ENCODE measurements around the gene SH3GL3. TPM values are rescaled to one million over a fixed set of nuclear protein-coding genes. Genes with fewer than 3 reads are reported as not detected.

SH3GL3 gene
- total and polyA plus RNA-seq, 2 of the 4 experiments (the other 2 are of a cell fraction) = not detected

GRCh38 chr15:83444936-83445335 lies 2.2 kb upstream of the SH3GL3 start:
- Histone ChIP-seq H3K9me3 (ENCODE audit: control insufficient read depth, insufficient read depth, low read length) (no peaks in the 10 kb centered on the region), H4K5ac (ENCODE audit: low read depth, low read length) (no peak overlapping the region), H3K18ac (ENCODE audit: low read depth, low read length) (no peak overlapping the region), H4K91ac (ENCODE audit: insufficient read depth, low read depth, low read length) (no peak overlapping the region), H2AFZ (replicated peaks; ENCODE audit: low read length, poor library complexity) (no peak overlapping the region), H2AK5ac (ENCODE audit: low read depth, low read length) (no peak overlapping the region), H3K9ac (ENCODE audit: low read depth, low read length) (no peak overlapping the region), H3K27ac (ENCODE audit: insufficient read depth, low read length) (no peak overlapping the region), H3K79me1 (ENCODE audit: low read depth in 1 of 2, low read length in 2 of 2) (no peaks in the 10 kb centered on the region), H2AK9ac (replicated peaks; ENCODE audit: low read depth, low read length, poor library complexity) (no peak overlapping the region), H3K56ac (ENCODE audit: extremely low read depth, insufficient read depth, low read length) (no peak overlapping the region), H2BK120ac (ENCODE audit: low read depth, low read length) (no peak overlapping the region), H3K14ac (replicated peaks; ENCODE audit: low read depth, low read length) (no peak overlapping the region), H3K36me3 (ENCODE audit: control insufficient read depth, insufficient read depth, low read length) (no peaks in the 10 kb centered on the region), H3K23ac (ENCODE audit: low read depth, low read length) (no peak overlapping the region), H2BK15ac (ENCODE audit: low read depth, low read length) (no peak overlapping the region), H3K4me3 (ENCODE audit: insufficient read depth, low read depth, low read length) (no peak overlapping the region), H3K4me1 (ENCODE audit: control insufficient read depth, insufficient read depth, low read length) (no peaks in the 10 kb centered on the region), H2BK5ac (ENCODE audit: low read depth, low read length, poor library complexity, severe bottlenecking) (no peak overlapping the region), H4K8ac (ENCODE audit: low read depth in 2 of 2, low read length in 2 of 2) (no peak overlapping the region), H3K4me2 (ENCODE audit: low read depth, low read length) (no peak overlapping the region), H4K20me1 (ENCODE audit: insufficient read depth, low read length) (no peaks in the 10 kb centered on the region), H3K4ac (ENCODE audit: low read depth, low read length) (no peak overlapping the region), H3K9me1 (ENCODE audit: insufficient read depth, low read length) (no peaks in the 10 kb centered on the region), H3K27me3 (ENCODE audit: control insufficient read depth, insufficient read depth, low read length) (peaks cover 10% of the 10 kb centered on the region), H2BK20ac (ENCODE audit: low read depth, low read length) (no peak overlapping the region)
- intact Hi-C loops (cut with micrococcal nuclease) (no loop called here), dilution Hi-C loops (cut with HindIII; ENCODE audit: low sequenced_read_pairs, unreplicated experiment) (no loop called here), in situ Hi-C loops (cut with MboI; ENCODE audit: low sequenced_read_pairs) (no loop called here)
- ChIA-PET CTCF (no interaction called here), POLR2A (ENCODE audit: unreplicated experiment) (no interaction called here)
- TF ChIP-seq RCOR1 (IDR thresholded peaks at IDR 0.05; ENCODE audit: insufficient replicate concordance, low read length) (no peak), MXI1 (IDR thresholded peaks at IDR 0.05; ENCODE audit: borderline replicate concordance, low read depth, low read length) (no peak), CEBPB (IDR thresholded peaks at IDR 0.05; ENCODE audit: low read depth, low read length) (no peak), NFE2L2 (IDR thresholded peaks at IDR 0.05; ENCODE audit: low read depth, low read length) (no peak), RAD21 (IDR thresholded peaks at IDR 0.05; ENCODE audit: low read length) (no peak), POLR2A (IDR thresholded peaks at IDR 0.05; ENCODE audit: low read depth, low read length) (no peak), CHD1 (IDR thresholded peaks at IDR 0.05; ENCODE audit: low read depth, low read length) (no peak)
- TF ChIP-seq, protein P1, sequence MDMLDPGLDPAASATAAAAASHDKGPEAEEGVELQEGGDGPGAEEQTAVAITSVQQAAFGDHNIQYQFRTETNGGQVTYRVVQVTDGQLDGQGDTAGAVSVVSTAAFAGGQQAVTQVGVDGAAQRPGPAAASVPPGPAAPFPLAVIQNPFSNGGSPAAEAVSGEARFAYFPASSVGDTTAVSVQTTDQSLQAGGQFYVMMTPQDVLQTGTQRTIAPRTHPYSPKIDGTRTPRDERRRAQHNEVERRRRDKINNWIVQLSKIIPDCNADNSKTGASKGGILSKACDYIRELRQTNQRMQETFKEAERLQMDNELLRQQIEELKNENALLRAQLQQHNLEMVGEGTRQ (IDR thresholded peaks at IDR 0.05; ENCODE audit: low read depth, low read length) = no peak
- no TSS peak for BruUV-seq (replicated peaks)
- ATAC-seq (ENCODE audit: low read depth) (no peak), DNase-seq (no peak)
